ENCODE results near the gene EIF5.

DNA sequence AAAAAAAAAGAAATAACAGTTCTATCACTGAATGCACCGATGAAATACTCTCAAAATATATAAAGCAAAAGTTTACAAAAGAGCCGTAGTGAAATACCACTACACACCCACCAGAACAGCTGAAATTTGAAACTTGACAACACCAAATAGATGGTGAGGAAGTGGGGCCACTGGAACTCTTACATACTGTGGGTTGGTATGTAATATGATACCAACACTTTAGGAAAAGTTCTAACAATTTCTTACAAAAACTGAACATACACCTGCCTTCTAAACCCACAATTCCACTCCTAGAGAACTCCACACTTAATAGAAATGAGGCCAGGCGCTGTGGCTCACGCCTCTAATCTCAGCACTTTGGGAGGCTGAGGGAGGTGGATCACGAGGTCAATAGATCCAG, 14.1 kb downstream of the EIF5 start:
- TF ChIP-seq EP300 (IDR thresholded peaks at IDR 0.05) (no peak), POLR2A (IDR thresholded peaks at IDR 0.05) (no peak), POLR2AphosphoS5 (IDR thresholded peaks at IDR 0.05) (no peak)
- TF ChIP-seq, protein P1, sequence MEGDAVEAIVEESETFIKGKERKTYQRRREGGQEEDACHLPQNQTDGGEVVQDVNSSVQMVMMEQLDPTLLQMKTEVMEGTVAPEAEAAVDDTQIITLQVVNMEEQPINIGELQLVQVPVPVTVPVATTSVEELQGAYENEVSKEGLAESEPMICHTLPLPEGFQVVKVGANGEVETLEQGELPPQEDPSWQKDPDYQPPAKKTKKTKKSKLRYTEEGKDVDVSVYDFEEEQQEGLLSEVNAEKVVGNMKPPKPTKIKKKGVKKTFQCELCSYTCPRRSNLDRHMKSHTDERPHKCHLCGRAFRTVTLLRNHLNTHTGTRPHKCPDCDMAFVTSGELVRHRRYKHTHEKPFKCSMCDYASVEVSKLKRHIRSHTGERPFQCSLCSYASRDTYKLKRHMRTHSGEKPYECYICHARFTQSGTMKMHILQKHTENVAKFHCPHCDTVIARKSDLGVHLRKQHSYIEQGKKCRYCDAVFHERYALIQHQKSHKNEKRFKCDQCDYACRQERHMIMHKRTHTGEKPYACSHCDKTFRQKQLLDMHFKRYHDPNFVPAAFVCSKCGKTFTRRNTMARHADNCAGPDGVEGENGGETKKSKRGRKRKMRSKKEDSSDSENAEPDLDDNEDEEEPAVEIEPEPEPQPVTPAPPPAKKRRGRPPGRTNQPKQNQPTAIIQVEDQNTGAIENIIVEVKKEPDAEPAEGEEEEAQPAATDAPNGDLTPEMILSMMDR (IDR thresholded peaks at IDR 0.05): no peak
